ENCODE measurements around the gene BCDIN3D.
"Not testable (repeated sequence)": the region's sequence is repeated elsewhere in the genome, so short reads cannot be mapped to it uniquely, and the experiment has no call there.

Gene BCDIN3D

GRCh38 chr12:49879065-49879464 is 36.2 kb upstream of the BCDIN3D start:
- intact Hi-C loops (cut with DNase I); DNase-seq: not testable (repeated sequence)

GRCh38 chr12:49878021-49878420 is 35.1 kb upstream of the BCDIN3D start:
- intact Hi-C loops (cut with DNase I): no loop called here
- DNase-seq: no peak

- peak in 30 of 42 donors; percentile 30 to 88 (median 52) for DNase-seq
- intact Hi-C loops (cut with DNase I): no loop called here
Observed at GRCh38 chr12:49877066-49877465, 34.2 kb upstream of the BCDIN3D start.

- DNase-seq: no peak
- intact Hi-C loops (cut with DNase I): no loop called here
Observed at GRCh38 chr12:49876070-49876469, 33.2 kb upstream of the BCDIN3D start.

GRCh38 chr12:49875115-49875720 is 32.3 kb upstream of the BCDIN3D start:
- intact Hi-C loops (cut with DNase I): no loop called here
- DNase-seq: peak in 11 of 42 donors; percentile 16 to 73 (median 49)

GRCh38 chr12:49874142-49874897 is 31.4 kb upstream of the BCDIN3D start:
- intact Hi-C loops (cut with DNase I): no loop called here
- DNase-seq: peak in 27 of 42 donors; percentile 39 to 79 (median 63)

GRCh38 chr12:49873361-49873934 is 30.5 kb upstream of the BCDIN3D start:
- peak in 14 of 42 donors; percentile 22 to 77 (median 56) for DNase-seq

GRCh38 chr12:49872781-49873181 is 29.9 kb upstream of the BCDIN3D start:
- intact Hi-C loops (cut with DNase I): no loop called here
- DNase-seq: peak in 20 of 42 donors; percentile 33 to 75 (median 56)

More at GRCh38 chr12:49873361-49873934, 30.5 kb upstream of the BCDIN3D start:
- intact Hi-C loops (cut with DNase I): no loop called here

GRCh38 chr12:49872381-49872780 is 29.5 kb upstream of the BCDIN3D start:
- intact Hi-C loops (cut with DNase I): no loop called here
- peak in 4 of 42 donors; percentile 2 to 41 (median 32) for DNase-seq

- DNase-seq: peak in 2 of 42 donors; percentile 3 to 32
- intact Hi-C loops (cut with DNase I): not testable (repeated sequence)
Observed at GRCh38 chr12:49871811-49872251, 28.9 kb upstream of the BCDIN3D start.

GRCh38 chr12:49871263-49871561 is 28.3 kb upstream of the BCDIN3D start:
- intact Hi-C loops (cut with DNase I): no loop called here
- peak in 1 of 42 donors; percentile 24 for DNase-seq

GRCh38 chr12:49870501-49871262 is 27.8 kb upstream of the BCDIN3D start:
- intact Hi-C loops (cut with DNase I): no loop called here

GRCh38 chr12:49869816-49870500 is 27.1 kb upstream of the BCDIN3D start:
- DNase-seq: peak in 3 of 42 donors; percentile 2 to 41 (median 25)
- intact Hi-C loops (cut with DNase I): loop anchor here (5.0 to 10.0 kb wide), 2 partner anchors 97 to 195 kb away; no protein-coding TSS in a partner anchor

More at GRCh38 chr12:49870501-49871262, 27.8 kb upstream of the BCDIN3D start:
- DNase-seq: peak in 3 of 42 donors; percentile 1 to 36 (median 23)

- DNase-seq: peak in 36 of 42 donors; percentile 43 to 80 (median 61)
- intact Hi-C loops (cut with DNase I): loop anchor here (5.0 to 10.0 kb wide), 2 partner anchors 98 to 196 kb away; no protein-coding TSS in a partner anchor
Observed at GRCh38 chr12:49868952-49869815, 26.3 kb upstream of the BCDIN3D start.

- DNase-seq: peak in 2 of 42 donors; percentile 10 to 27
Observed at GRCh38 chr12:49868449-49868848, 25.5 kb upstream of the BCDIN3D start.

GRCh38 chr12:49867570-49868341 is 24.9 kb upstream of the BCDIN3D start:
- DNase-seq: peak in 1 of 42 donors; percentile 43
- intact Hi-C loops (cut with DNase I): loop anchor here (5.0 to 10.0 kb wide), 2 partner anchors 100 to 197 kb away; no protein-coding TSS in a partner anchor

More at GRCh38 chr12:49868449-49868848, 25.5 kb upstream of the BCDIN3D start:
- intact Hi-C loops (cut with DNase I): loop anchor here (5.0 to 10.0 kb wide), 2 partner anchors 99 to 196 kb away; no protein-coding TSS in a partner anchor

Data from head of caudate nucleus (tissue), 42 donors.